B cell (primary cell): ENCODE results near the gene B4GALNT3. TPM values are rescaled to one million over a fixed set of nuclear protein-coding genes. Genes with fewer than 3 reads are reported as not detected.

Source experiments
- ATAC-seq: fragments of 200-7000 bp; cut with Tn5 transposase; one replicate; pipeline ENCODE4 v1.10.0; 2021; ENCODE audit warnings: low read depth, mild to moderate bottlenecking, moderate number of reproducible peaks, moderate library complexity
- CTCF ChIA-PET: fragments of 350-600 bp; sonication (Branson Sonifier 250); formaldehyde crosslinking; loops from one replicate; lab custom pipeline; 2021; ENCODE audit warnings: antibody characterized with exemption, inconsistent platforms; lab: Charles Lee
- POLR2A ChIA-PET: fragments of 350-600 bp; sonication (Branson Sonifier 250); formaldehyde crosslinking; loops from one replicate; lab custom pipeline; 2021; ENCODE audit warnings: antibody characterized with exemption; lab: Charles Lee
- DNase-seq: peaks from one replicate; pipeline ENCODE4 v3.0.0; 2013
- H2AFZ ChIP-seq: 2 replicates; pipeline ENCODE4 v1.6.1; 2012; ENCODE audit warnings: mild to moderate bottlenecking, low read depth, low read length; ENCODE audit not compliant: insufficient read depth, poor library complexity, severe bottlenecking
- H3K27ac ChIP-seq, 2 donors: 1 replicate in 1 of 2; 2 replicates in 1 of 2; pipeline ENCODE4 v1.5.1; 2012 to 2013; ENCODE audit warnings: low read length in 2 of 2, mild to moderate bottlenecking in 2 of 2, moderate library complexity in 1 of 2
- H3K27me3 ChIP-seq, 4 experiments: fragments of 200-600 bp in 1 of 4; sonication (generic) in 1 of 4; replicated peaks in 1 of 4; 1 replicate in 2 of 4; 2 replicates in 2 of 4; pipeline versions ENCODE4 v1.6.1 to v1.7.0; 2013 to 2016; ENCODE audit warnings: low read length in 3 of 4, mild to moderate bottlenecking in 2 of 4, mixed read lengths in 1 of 4, moderate library complexity in 1 of 4; ENCODE audit not compliant: insufficient read depth in 4 of 4, control insufficient read depth in 3 of 4; ENCODE audit errors: control extremely low read depth in 1 of 4
- H3K36me3 ChIP-seq, 2 experiments: replicated peaks in 1 of 2; 1 replicate in 1 of 2; 2 replicates in 1 of 2; pipeline versions ENCODE4 v1.6.1 to v1.7.1; 2013; ENCODE audit warnings: low read length in 1 of 2; ENCODE audit not compliant: insufficient read depth in 2 of 2, control insufficient read depth in 1 of 2; ENCODE audit errors: control extremely low read depth in 1 of 2, extremely low read depth in 1 of 2
- H3K4me1 ChIP-seq, 2 donors: fragments of 200-600 bp in 1 of 2; sonication (generic) in 1 of 2; 1 replicate in 1 of 2; 2 replicates in 1 of 2; pipeline versions ENCODE4 v1.5.1 to v1.6.1; 2013 to 2017; ENCODE audit warnings: low read length in 2 of 2; ENCODE audit not compliant: control insufficient read depth in 2 of 2, insufficient read depth in 2 of 2
- H3K4me2 ChIP-seq: replicated peaks from 2 replicates; pipeline ENCODE3; 2012; ENCODE audit warnings: mild to moderate bottlenecking, low read depth, low read length; ENCODE audit not compliant: poor library complexity, severe bottlenecking
- H3K4me3 ChIP-seq, 5 experiments: fragments of 200-600 bp in 1 of 5; sonication (generic) in 1 of 5; 1 replicate in 3 of 5; 2 replicates in 2 of 5; pipeline versions ENCODE4 v1.5.1 to v1.7.0; 2011 to 2016; ENCODE audit warnings: low read length in 4 of 5, mild to moderate bottlenecking in 4 of 5, low read depth in 2 of 5, control low read depth in 1 of 5, moderate library complexity in 1 of 5; ENCODE audit not compliant: insufficient read depth in 1 of 5; ENCODE audit errors: control extremely low read depth in 1 of 5, extremely low read depth in 1 of 5
- H3K79me2 ChIP-seq: fragments of 200-600 bp; sonication (generic); one replicate; pipeline ENCODE4 v1.6.0; 2016; ENCODE audit warnings: low read length; ENCODE audit not compliant: control insufficient read depth, insufficient read depth
- H3K9ac ChIP-seq: fragments of 200-600 bp; sonication (generic); 2 replicates; pipeline ENCODE4 v1.6.1; 2017; ENCODE audit warnings: mild to moderate bottlenecking, low read length, moderate library complexity
- H3K9me3 ChIP-seq, 3 donors: one replicate each; pipeline versions ENCODE4 v1.6.1 to v1.7.1; 2013; ENCODE audit warnings: low read length in 2 of 3; ENCODE audit not compliant: control insufficient read depth in 2 of 3, insufficient read depth in 1 of 3; ENCODE audit errors: control extremely low read depth in 1 of 3
- H4K20me1 ChIP-seq: 2 replicates; pipeline ENCODE4 v1.6.0; 2012; ENCODE audit warnings: mild to moderate bottlenecking, low read length; ENCODE audit not compliant: insufficient read depth, control insufficient read depth, poor library complexity, severe bottlenecking
- H3K27ac Mint-ChIP-seq: one replicate; pipeline ENCODE4 v1.8.0; 2021; ENCODE audit warnings: mixed read lengths
- H3K27me3 Mint-ChIP-seq: one replicate; pipeline ENCODE4 v1.8.0; 2021; ENCODE audit warnings: mixed read lengths
- H3K4me1 Mint-ChIP-seq: one replicate; pipeline ENCODE4 v1.8.0; 2021; ENCODE audit warnings: mixed read lengths
- H3K4me3 Mint-ChIP-seq: one replicate; pipeline ENCODE4 v1.8.0; 2021; ENCODE audit warnings: mixed read lengths
- H3K9me3 Mint-ChIP-seq: one replicate; pipeline ENCODE4 v1.8.0; 2022; ENCODE audit warnings: mixed read lengths; ENCODE audit not compliant: insufficient read depth
- EZH2 ChIP-seq: IDR thresholded peaks from 2 replicates; pipeline ENCODE4 v1.6.1; 2012; ENCODE audit warnings: borderline replicate concordance, low read depth, mild to moderate bottlenecking, moderate library complexity, low read length; ENCODE audit not compliant: insufficient read depth, poor library complexity, severe bottlenecking
- WGBS: methylation state at CpG from one replicate; pipeline ENCODE4 v1.1.5; 2013; ENCODE audit warnings: missing lambda C conversion rate; ENCODE audit not compliant: insufficient coverage; 5-methylcytosine and 5-hydroxymethylcytosine counted together
- intact Hi-C: fragments of 100-400 bp; cut with micrococcal nuclease; formaldehyde crosslinking; loops from one replicate; pipeline ENCODE4 v1.10.0; 2022
- polyA plus RNA-seq: library from polyadenylated mRNA; depleted of rRNA; stranded (reverse); fragments of >200 nt; gene quantifications from 2 replicates; pipeline ENCODE4 v1.2.3, GENCODE V29; 2012
- total RNA-seq, 2 donors: library from RNA; stranded (reverse); fragments of 120-200 nt in 1 of 2; gene quantifications; 1 replicate in 1 of 2; 2 replicates in 1 of 2; pipeline versions ENCODE4 v1.2.3 to v1.2.4, GENCODE V29; 2013 to 2022
- TF ChIP-seq, protein P1 (sequence below): fragments of 200-600 bp; IDR thresholded peaks from one replicate; pipeline ENCODE4 v1.8.0; 2022; ENCODE audit warnings: antibody characterized with exemption, mild to moderate bottlenecking

B4GALNT3 gene
- total and polyA plus RNA-seq, 2 donors (not counting 1 experiment from before 2014, with no cell fraction given) = 0.25 TPM; not detected in 1

- no peak overlapping the region for H3K4me3 Mint-ChIP-seq
- Histone ChIP-seq H3K9ac (no peak overlapping the region), H3K4me3 (no peak overlapping the region), H3K27ac (no peak overlapping the region), H3K9me3 (no peaks in the 10 kb centered on the region), H4K20me1 (no peaks in the 10 kb centered on the region), H2AFZ (no peak overlapping the region), H3K36me3 (no peaks in the 10 kb centered on the region), H3K4me2 (no peak overlapping the region), H3K27me3 (peaks cover 0 to 3% (median 1%) of the 10 kb centered on the region in 4 experiments), H3K4me1 (peaks cover 22 to 34% of the 10 kb centered on the region in 2 donors), H3K79me2 (no peaks in the 10 kb centered on the region)
- no peak for ATAC-seq
- H3K27me3 Mint-ChIP-seq = peaks cover 16% of the 10 kb centered on the region
- ChIA-PET POLR2A (no interaction called here), CTCF (no interaction called here)
- no peak overlapping the region for H3K27ac Mint-ChIP-seq
- intact Hi-C loops = no loop called here
- TF ChIP-seq, protein P1, sequence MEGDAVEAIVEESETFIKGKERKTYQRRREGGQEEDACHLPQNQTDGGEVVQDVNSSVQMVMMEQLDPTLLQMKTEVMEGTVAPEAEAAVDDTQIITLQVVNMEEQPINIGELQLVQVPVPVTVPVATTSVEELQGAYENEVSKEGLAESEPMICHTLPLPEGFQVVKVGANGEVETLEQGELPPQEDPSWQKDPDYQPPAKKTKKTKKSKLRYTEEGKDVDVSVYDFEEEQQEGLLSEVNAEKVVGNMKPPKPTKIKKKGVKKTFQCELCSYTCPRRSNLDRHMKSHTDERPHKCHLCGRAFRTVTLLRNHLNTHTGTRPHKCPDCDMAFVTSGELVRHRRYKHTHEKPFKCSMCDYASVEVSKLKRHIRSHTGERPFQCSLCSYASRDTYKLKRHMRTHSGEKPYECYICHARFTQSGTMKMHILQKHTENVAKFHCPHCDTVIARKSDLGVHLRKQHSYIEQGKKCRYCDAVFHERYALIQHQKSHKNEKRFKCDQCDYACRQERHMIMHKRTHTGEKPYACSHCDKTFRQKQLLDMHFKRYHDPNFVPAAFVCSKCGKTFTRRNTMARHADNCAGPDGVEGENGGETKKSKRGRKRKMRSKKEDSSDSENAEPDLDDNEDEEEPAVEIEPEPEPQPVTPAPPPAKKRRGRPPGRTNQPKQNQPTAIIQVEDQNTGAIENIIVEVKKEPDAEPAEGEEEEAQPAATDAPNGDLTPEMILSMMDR = no peak
- no peak for TF ChIP-seq EZH2
- H3K4me1 Mint-ChIP-seq = peaks cover 29% of the 10 kb centered on the region
- H3K9me3 Mint-ChIP-seq = no peaks in the 10 kb centered on the region
- 73% methylated on average over 11 of the region's 19 CpGs for WGBS
- no peak for DNase-seq
These were observed 101.1 kb downstream of the B4GALNT3 start for GRCh38 chr12:560691-561390.

- no peak for DNase-seq
- Histone ChIP-seq H3K9me3 (no peaks in the 10 kb centered on the region), H3K4me1 (peaks cover 22 to 34% of the 10 kb centered on the region in 2 donors), H3K79me2 (no peaks in the 10 kb centered on the region), H3K9ac (no peak overlapping the region), H3K4me3 (no peak overlapping the region), H4K20me1 (no peaks in the 10 kb centered on the region), H3K4me2 (no peak overlapping the region), H3K27me3 (peaks cover 0 to 3% (median 1%) of the 10 kb centered on the region in 4 experiments), H3K27ac (no peak overlapping the region), H3K36me3 (no peaks in the 10 kb centered on the region), H2AFZ (no peak overlapping the region)
- Mint-ChIP-seq H3K9me3 (no peaks in the 10 kb centered on the region), H3K27me3 (peaks cover 16% of the 10 kb centered on the region), H3K27ac (no peak overlapping the region), H3K4me1 (peaks cover 29% of the 10 kb centered on the region), H3K4me3 (no peak overlapping the region)
- TF ChIP-seq EZH2 = no peak
- TF ChIP-seq, protein P1 = no peak
- no peak for ATAC-seq
- intact Hi-C loops = no loop called here
- 96% methylated on average over 14 of the region's 14 CpGs for WGBS
- ChIA-PET CTCF (no interaction called here), POLR2A (no interaction called here)
These were observed 101.6 kb downstream of the B4GALNT3 start for GRCh38 chr12:561391-561705.
